CD4-positive, alpha-beta T cell treated with Interleukin-17A for 4 hours (primary cell): ENCODE measurements around the gene CALCOCO1.

Experiments used
- DNase-seq: peaks from one replicate; pipeline ENCODE4 v3.0.0-alpha.2; 2020; ENCODE audit warnings: mixed read lengths

The CALCOCO1 gene

DNA sequence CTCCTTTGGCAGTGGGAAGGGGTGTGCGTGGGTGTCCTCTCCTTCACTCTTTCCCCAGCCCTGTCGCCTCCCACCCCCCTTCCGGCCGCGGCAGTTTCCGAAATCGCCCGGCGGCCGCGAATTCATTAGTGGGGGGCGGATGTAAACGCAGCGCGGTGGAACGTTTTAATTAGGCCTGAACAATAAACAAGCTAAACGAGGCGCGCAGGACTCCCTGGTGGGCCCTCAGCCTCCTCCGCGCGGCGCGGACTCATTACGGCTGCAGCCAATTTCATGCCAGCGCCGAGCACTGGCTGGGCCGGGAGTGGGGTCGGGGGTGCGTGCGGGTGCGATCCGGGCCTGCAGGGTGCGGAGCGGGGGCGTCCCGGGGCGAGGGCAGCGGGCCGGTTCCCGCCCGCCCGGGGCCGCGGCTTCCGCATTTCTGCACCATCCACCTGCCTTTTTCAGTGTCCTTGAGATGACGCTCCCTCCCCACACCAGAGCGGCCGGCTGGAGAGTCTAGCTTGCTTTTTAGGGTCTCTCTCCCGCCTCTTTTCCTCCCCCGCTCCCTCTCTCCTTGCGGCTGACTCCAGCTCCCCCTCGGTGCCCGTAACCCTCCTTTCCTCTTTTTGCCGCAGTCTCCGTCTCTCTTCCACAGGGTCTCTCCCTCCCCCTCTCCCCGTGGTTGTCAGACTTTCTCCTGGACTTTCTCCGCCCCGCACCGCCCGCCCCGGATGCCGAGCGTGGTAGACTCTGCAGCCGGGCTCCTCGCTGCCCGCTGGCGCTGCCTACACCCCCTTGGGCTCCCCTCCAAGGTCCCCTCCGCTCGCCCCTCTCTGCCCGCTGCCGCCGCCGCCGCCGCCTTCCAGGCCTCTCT, 24.3 kb upstream of the CALCOCO1 start, which contains the start of gene CISTR:
Gene CISTR, minus strand, starts transcription at position 644 of the 856 bp plus-strand sequence.
- peak; percentile 48 for DNase-seq

DNA sequence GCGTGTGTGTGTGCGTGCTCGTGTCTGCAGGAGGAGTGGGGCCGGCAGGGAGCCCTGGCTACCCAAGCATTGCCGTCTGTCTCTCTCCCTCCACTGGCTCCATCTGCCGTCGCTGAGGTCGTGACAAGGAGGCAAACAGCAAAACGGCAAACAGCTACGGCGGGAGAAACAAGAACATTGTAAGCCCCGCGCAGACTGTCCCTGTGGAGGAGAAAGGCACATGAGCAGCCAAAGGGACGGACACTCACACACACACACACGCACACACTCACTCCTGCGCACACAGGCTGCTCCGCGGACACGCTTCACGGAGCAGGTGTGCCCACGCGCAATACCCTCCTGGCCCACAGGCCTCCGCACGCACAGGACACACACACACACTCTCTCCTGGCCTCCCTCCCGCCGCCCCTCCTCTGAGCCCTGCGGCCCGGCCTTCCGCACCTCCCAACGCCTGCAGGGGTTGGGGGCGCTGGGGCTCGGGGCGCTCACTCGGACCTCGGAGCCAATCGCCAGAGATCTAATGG, 23.6 kb upstream of the CALCOCO1 start:
- peak; percentile 38 for DNase-seq

DNA sequence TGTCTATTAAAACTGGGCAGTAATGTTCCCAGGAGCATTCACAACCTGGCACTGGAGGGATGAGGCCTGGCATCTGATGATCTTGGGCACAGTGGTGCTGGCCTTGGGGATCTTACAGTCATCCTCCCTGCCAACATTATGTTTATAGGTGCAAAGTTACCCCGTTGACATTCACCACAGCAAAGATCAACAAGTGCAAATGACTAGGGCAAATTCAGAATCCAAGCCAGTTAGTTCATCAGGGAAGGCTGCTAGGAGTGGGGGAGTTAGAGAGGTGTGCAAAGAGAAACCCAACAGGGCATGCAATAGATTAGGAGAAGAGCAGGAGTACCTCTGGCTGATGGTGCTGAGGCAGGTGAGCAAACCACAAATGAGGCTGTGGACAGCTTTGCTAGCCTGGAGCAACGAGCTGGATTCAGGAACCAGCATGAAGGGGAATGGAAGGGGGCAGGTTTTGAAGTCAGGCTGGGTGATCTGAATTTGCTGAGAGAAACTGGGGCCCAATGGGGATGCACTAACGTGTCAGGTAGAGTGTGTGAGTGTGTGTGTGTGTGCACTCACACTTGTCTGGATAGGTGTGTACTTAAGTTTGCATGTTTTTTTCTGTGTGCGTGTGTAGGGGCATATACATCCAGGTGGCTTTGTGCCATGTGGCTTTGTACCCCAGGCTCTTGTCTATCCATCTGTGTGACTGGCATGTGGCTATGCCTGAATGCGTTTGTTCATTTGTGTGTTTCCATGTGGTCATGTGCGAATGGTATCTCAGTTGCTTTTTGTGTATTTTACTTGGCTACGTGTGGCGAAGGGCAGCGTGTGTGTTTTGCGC, 22.9 kb upstream of the CALCOCO1 start:
- DNase-seq, result no peak

DNA sequence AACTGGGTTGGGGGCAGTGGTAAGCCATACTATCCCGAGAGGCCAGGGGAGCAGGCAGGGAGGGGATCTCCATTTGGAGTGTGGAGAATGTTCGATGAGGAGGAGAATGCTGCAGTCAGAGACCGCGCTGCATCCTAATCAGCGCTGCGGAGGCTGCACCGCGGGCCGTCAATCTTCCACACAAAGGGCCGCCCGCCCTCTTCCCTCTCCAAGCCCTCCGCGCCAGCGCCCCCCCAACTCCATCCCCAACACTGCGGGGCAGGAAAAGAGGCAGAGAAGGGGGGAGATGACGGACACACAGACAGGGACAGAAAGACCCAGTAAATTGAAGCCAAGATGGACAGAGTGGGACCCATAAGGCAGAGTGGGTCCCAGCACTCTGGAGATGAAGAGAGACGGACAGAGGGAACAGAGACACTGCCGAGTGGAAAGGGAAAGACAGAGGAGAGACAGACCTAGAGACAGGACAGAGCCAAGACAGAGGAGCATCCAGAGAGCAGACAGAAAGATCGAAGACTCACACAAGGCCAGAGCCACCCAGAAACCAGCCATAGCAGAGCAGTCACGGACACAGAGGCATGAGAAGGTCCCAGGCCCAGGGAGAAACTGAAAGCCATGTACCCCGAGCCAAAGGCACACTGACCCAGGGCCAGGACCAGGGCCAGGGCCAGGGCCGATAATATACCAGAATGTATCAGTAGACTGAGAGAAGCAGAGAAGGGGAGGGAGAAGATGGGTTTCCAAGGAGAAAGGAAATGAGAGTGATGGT, 21.0 kb upstream of the CALCOCO1 start:
- DNase-seq, result no peak

DNA sequence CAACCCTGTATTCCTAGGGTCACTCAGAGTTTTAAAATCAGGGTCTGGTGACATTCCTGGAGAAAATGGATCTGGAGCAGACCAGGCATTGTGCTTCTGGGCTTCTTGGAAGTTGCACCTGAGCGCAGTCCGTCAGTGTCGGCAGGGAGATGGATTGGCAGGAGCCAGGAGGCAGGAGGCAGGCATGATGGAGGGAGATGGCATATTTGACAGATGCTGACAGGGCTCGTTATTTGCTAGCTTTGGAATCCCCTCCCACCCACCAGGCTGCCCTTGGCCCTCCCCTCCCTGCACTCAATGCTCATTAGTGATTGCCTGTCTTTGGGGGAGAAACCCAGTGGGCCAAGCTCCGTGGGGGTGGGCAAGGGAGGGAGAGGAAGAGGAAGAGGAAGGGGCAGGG, 19.8 kb upstream of the CALCOCO1 start:
- no peak for DNase-seq

DNA sequence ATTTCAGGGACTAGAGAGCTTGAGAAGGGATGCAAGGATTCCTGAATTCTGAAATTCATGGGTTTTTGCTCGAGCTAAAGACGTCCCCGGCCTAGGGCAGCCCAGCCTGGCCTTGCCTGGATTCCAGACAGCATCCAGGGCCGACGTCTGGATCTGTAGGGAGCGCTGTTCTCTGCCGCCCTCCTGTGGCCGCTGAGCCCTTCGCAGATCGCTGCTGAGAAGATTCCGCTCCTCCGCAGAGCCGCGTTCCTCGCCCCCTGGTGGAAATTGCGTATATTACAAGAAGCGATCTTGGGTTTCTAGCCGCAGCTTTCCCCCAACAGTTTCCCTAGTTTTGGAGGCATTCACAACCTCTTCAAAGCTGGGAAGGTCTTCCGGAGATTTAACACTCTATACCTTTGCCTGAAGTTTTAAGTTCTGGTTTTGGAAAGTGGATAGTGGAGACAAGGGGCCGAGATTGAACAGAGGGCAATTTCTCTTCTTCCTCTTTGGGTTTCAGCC, 19.4 kb upstream of the CALCOCO1 start:
- DNase-seq, result peak; percentile 92

DNA sequence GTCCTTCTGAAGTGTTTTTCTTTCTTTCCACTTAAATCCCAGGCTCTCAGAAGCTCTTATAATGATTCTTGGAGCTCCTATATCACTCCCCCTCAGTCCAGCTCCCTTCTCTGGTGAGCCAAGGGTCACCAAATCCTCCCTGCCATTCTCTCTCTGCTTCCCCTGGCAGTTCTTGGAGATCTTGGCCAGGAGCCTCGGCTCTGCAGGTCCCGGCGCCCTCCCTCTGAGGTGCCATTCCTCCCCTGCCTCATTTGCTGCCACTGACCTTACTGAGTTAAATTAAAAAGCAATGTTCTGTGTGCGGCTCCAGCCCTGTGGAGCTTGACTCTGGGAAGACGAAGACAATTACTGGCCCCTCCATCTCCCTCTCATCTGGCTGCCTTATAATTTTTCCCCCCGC, 17.5 kb upstream of the CALCOCO1 start:
- DNase-seq, result no peak

DNA sequence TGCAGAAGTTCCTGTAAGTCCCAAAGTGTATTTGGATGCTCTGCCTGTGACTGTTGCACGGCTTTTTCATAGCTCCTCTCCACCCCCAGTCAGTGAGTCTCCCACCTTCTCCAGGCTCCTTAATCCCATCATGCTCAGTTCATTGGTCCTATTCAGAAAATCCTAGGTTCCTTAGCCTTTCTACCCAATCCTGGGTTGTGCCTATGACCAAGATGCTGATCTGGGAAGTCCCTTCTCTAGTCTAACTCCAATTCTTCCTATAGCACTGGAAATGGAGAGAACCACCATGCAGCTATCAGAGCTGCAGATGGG, 16.8 kb upstream of the CALCOCO1 start:
- DNase-seq, result no peak

DNA sequence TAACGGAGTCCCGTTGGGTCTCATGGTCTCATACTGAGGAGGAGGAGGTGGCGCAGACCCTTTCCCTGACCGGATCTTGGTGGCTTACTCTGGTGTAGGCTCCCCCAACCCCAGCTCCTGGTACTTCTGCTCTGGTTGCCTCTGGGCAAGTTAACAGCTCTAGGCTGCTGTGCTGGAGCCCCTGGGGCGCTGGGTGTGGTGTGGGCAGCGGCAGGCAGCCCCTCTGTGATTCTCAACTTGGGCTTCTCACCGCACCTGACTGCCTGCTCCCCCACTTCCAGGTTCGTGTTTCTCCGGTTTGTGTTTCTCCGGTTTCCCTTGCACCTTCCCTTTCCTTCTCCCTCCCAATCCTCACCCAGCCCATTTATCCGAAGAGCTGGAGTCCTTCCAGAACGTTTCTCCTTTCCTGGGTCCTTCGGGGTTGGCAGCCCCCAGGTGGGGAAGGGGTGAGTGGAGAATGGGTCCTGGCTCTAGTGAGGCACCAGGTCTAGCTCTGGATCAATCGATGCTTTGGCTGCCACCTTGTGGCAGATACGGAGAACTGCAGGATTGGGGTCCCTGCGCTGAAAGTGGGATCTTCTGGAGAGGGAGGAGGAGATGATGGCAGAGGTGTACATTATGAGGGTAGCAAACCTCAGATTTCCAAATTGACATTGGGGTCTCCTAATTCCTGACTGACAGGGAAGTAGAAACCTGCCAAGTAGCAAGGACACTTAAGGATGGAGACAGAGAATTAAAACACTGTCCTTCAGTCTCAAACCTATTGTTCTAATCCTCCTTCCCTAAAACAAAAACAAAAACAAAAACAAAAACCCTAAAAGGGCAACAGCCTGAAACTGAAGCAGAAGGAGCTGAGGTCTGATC, 16.2 kb upstream of the CALCOCO1 start:
- DNase-seq, result peak; percentile 71

DNA sequence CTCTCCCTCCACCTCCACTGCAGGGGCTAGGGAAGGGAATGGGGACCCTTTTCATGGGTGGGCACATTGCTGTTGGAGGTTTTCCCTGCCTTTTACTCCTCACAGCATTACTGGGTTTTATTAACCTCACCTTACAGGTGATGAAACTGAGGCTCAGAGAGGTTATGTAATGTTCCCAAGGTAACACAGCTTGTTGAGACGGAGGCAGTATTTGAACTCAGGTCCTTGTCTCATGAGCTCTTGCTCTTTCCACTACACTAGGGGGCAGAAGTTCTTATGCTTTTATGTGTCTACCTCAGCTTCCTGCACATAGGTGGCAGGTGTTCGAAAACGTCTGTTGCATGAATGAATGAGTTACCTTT, 12.9 kb upstream of the CALCOCO1 start:
- no peak for DNase-seq

DNA sequence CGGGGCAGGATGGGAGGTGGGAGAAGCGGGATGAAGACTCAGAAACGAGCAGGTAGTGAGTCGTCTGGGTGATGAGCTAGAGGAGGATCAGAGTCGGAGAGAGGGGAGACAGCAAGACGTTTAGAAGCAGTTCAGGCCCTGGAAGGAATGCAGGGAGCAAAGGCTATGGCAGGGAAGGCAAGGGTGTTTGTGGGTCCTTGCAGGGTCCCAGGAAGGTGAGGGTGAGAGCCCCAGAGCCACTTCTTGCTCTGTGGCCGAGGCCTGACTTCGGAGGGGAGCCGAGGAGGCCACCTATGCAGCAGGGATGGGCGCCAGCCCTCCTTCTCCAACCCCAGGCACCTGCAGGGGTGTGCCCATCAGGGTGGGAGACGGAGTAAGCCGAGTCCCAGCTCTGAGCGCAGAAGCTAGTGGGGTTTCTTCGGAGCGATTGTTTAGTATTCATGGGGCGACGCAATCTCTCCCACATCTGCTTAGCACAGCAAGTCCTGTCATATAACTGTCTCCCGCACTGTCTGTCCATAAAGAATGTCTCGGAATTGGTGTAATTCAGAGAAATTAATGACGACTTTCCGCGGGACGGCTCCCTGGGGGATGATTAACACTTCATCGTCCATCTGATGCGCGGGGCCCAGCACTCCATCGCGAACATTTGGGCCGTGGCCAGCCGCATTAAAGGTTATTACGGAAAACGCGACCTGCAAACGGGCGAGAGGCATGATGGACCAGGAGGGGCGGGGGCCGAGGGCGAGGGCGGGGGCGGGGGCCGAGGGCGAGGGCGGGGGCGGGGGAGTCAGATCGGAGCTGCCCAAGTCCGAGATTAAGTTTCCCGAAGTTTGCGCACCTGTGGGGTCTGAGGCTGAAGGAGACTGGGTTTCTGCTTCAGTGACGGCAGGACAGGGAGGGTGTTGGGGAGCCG, 12.2 kb upstream of the CALCOCO1 start:
- peak; percentile 18 for DNase-seq

DNA sequence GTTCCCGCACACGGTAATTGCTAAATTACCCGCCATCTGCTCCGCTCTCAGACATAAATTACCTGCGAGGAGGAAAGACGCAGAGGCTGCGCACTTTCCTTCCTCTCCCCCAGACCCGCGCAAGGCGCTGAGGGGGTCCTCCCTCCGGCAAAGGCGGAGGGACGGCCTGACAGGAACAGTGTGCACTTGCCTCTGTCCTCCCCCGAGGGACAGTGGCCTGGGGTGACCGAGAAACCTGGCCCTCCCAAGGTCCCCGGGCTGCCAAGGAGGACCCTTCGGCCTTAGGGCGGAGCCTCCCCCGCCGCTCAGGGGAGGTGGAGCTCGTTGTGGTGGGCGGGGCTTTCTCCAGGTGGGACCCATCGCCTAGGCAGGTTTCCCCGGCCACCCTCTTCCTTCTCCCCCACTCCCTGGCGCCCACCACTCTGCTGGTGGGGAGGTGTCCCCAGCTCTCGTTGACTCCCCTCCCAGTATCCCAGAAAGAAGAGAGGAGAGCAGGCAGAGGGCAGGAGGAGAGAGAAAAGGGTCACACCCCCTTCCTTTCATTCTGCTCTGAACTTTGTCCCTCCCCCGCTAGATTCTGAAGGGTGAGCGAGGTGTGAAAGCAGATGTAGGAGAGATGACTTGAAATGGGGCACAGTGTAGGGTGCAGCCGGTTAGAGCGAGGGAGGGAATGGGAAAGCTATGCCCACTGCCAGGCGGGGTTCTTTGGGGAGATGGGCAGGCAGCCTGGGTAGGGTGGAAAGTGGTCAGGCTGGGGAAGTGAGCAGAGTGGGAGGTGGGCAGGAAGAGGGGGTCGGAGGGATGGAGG, 11.4 kb upstream of the CALCOCO1 start:
- peak; percentile 78 for DNase-seq

DNA sequence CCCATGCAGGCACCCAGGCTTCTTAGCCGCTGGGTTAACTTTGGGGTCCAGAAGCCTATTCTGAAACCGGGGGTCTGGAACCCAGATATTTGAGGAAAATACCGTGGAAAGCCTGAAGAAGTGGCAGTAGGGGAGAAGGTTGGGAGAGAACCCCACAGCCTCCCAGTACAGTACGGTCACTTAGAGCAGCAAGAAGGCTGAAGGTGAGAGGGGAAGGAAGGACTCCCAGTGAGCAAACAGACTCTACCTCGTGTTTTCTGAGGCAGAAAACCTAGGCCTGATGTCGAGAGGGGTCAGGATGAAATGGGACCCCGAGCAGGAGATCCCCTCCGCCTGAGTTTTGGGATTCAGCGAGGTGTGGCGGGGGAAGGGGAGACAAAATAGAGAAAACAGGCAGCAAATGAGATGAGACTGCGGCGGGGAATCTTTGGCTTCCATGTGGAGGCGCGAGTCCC, 10.7 kb upstream of the CALCOCO1 start:
- no peak for DNase-seq

DNA sequence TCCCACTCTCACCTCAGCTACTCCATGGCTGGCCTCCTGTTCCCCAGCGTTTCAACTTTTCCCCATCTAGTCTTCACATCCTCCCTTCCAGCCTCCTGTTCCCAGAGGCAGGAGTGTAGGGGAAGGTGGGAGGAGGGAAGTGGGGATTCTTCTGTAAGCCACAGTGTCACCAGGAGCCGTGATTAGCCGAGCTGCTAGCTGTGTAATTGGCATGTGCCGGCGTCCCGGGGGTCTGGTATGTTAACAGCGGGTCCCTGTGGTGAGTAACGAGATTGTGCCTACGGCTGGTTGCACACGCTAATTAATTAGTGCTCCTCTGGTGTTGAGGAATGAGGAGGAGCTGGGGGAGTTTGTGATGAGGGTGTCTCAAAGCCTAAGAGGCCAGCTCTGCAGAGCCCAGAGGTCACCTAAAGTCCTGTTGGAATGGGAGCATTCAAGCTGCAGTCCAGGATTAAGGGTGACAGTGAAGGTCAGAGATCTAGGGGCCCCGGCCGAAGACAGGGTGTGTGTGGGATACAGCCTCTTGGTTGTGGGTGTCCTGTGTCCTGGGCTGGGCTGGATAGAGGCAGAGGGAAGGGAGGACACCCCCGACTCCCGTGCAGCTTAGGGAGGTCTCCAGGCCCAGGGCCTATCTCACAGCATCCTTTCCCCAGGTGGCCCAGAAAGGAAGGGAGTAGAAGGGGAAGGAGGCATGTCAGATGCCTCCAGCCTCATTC, 10.0 kb upstream of the CALCOCO1 start:
- DNase-seq, result no peak

DNA sequence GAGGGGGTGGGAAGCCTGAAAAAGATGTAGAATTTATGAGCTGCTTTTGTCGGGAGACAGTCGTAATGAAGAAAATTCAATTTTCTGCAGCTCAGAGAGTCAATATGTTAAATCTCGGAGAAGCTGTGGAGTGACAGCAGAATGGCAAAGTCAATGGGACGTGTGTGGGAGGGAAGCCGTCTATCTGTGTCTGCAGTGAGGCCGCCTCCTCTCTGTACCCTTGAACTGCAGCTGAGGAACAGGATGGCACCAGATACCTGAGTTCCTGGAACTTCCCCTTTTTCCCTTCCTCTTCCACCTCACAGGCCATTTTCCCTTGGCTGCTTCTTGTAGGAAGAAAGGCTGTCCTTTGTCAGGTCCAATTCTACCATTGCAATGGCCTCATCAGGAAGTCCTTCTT, 9.3 kb upstream of the CALCOCO1 start:
- DNase-seq, result no peak

DNA sequence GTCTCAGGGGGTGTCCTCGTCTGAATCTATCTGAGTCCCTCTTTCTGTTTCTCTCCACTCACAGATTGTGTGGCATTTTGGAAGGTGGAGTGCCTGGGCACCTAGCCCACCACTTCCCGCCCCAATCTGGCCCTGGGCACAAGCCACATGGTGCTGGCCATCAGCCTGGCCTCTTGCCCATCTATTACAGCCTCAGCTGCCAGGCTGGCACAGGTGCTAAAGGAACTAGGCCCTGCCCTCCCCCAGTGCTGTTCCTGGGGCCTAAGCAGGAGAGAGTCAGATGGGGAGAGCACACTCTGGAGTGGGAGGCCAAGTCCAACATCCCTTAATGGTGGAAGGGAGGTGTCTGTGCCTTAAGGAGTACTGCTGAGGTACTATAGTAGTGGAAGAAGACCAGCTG, 8.3 kb upstream of the CALCOCO1 start:
- no peak for DNase-seq

DNA sequence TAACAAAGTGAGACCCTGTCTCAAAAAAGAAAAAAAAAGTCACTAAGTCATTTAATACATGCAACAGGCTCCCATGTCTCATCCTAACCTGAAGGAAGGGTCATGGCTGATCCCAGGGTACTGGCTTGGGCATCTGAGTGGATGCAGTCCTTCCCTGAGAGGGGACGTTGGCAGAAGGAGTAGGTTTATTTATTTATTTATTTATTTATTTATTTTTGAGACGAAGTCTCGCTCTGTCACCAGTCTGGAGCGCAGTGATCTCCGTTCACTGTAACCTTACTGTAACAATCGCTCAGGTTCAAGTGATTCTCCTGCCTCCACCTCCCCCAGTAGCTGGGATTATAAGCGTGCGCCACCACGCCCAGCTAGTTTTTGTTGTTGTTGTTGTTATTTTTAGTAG, 7.2 kb upstream of the CALCOCO1 start:
- DNase-seq, result no peak

DNA sequence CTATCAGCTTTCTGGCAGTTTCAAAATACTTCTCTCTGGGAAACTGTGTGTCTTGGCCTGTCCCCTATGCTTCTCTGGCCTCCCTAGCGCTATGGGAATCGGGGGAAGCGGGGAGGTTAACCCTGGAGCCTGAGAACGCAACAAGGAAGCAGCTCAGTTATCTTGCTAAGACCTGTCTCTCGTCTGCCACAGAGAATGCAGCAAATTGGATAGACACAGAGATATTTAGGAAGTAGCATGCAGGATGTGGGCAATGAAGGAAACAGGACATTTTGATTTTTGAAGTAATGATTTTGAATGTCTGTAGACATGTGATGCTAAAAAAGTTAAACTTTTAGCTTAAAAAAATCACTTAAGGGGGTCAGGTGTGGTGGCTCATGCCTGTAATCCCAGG, 6.6 kb upstream of the CALCOCO1 start:
- no peak for DNase-seq
